Neutrophil (primary cell): Measurements from ENCODE around the gene LINC00305.

Experiments used
- H3K27ac ChIP-seq: fragments of 200-600 bp; sonication (generic); 2 replicates; pipeline ENCODE4 v1.5.1; 2016; ENCODE audit warnings: mild to moderate bottlenecking, moderate library complexity
- H3K27me3 ChIP-seq: fragments of 200-600 bp; sonication (generic); 2 replicates; pipeline ENCODE4 v1.6.0; 2016; ENCODE audit warnings: mild to moderate bottlenecking
- H3K36me3 ChIP-seq: fragments of 200-600 bp; sonication (generic); 2 replicates; pipeline ENCODE4 v1.5.1; 2017
- H3K4me1 ChIP-seq, 2 experiments: fragments of 200-600 bp in 1 of 2; sonication (generic) in 1 of 2; 1 replicate in 1 of 2; 2 replicates in 1 of 2; pipeline versions ENCODE4 v1.5.1 to v1.6.1; 2013 to 2016; ENCODE audit warnings: low read depth in 1 of 2, low read length in 1 of 2, mild to moderate bottlenecking in 1 of 2, moderate library complexity in 1 of 2; ENCODE audit not compliant: control insufficient read depth in 1 of 2, insufficient read depth in 1 of 2
- H3K4me3 ChIP-seq, 2 experiments: fragments of 200-600 bp in 1 of 2; sonication (generic) in 1 of 2; 1 replicate in 1 of 2; 2 replicates in 1 of 2; pipeline ENCODE4 v1.5.1; 2013 to 2016; ENCODE audit warnings: low read depth in 1 of 2, low read length in 1 of 2, mild to moderate bottlenecking in 1 of 2, moderate library complexity in 1 of 2
- H3K9me3 ChIP-seq: fragments of 200-600 bp; sonication (generic); 2 replicates; pipeline ENCODE4 v1.5.1; 2016
- TF ChIP-seq, protein P1 (sequence below): fragments of 200-600 bp; sonication (generic); IDR thresholded peaks from 2 replicates; pipeline ENCODE4 v1.5.1; 2016; ENCODE audit warnings: antibody characterized with exemption

Gene LINC00305

DNA sequence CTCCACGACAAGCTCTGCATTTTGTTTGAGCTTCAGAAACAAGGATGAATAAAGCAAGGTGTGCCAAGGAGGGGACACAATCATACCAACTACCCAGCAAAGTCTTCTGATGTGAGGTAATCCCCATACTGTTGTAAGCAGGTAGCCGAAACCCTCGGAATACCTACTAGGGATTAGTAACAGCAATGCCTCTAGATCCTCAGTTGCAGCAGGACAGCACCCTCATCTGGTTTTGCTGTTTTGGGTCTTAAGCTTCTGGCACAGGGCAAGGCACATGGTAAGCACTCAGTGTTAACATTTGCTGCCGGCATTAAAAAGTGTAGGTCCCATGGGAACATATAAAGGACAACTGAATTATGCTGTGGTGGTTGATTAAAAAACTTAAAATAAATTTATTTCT lies 16.0 kb upstream of the LINC00305 start:
- no peaks in the 10 kb centered on the region for H3K9me3 ChIP-seq
- no peaks in the 10 kb centered on the region for H3K27me3 ChIP-seq
- H3K4me1 ChIP-seq, result no peaks in the 10 kb centered on the region
- no peaks in the 10 kb centered on the region for H3K36me3 ChIP-seq
- TF ChIP-seq, protein P1, sequence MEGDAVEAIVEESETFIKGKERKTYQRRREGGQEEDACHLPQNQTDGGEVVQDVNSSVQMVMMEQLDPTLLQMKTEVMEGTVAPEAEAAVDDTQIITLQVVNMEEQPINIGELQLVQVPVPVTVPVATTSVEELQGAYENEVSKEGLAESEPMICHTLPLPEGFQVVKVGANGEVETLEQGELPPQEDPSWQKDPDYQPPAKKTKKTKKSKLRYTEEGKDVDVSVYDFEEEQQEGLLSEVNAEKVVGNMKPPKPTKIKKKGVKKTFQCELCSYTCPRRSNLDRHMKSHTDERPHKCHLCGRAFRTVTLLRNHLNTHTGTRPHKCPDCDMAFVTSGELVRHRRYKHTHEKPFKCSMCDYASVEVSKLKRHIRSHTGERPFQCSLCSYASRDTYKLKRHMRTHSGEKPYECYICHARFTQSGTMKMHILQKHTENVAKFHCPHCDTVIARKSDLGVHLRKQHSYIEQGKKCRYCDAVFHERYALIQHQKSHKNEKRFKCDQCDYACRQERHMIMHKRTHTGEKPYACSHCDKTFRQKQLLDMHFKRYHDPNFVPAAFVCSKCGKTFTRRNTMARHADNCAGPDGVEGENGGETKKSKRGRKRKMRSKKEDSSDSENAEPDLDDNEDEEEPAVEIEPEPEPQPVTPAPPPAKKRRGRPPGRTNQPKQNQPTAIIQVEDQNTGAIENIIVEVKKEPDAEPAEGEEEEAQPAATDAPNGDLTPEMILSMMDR, result no peak
- no peak overlapping the region for H3K27ac ChIP-seq
- H3K4me3 ChIP-seq, result no peak overlapping the region

DNA sequence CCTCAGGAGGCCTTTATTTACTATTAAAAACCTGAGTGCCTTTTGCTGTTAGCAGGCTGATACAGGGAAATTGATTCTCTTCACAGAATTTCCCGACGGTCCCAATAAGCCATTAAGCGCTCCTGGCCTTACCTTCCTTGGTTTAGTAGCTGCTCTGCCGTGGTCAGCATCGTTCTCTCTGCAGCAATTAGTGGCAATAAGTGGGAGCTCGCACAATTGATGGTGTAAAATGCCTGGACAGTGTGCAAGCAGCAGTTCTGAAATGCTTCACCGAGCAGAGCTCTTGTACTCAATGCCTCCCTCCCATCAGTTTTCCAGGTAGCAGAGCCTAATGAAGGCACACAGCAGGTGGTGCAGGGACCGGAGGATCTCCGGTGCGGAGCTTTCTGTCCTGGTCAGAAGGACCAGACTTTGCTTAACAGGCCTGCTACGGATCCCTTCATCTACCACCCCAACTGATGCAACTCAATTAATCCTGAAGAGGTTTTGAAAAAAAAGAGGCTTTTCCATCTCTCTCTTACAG lies 1.1 kb upstream of the LINC00305 start:
- Histone ChIP-seq H3K27ac (no peak overlapping the region), H3K27me3 (no peaks in the 10 kb centered on the region), H3K4me1 (no peaks in the 10 kb centered on the region), H3K4me3 (no peak overlapping the region), H3K9me3 (no peaks in the 10 kb centered on the region), H3K36me3 (no peaks in the 10 kb centered on the region)
- TF ChIP-seq, protein P1, result no peak

DNA sequence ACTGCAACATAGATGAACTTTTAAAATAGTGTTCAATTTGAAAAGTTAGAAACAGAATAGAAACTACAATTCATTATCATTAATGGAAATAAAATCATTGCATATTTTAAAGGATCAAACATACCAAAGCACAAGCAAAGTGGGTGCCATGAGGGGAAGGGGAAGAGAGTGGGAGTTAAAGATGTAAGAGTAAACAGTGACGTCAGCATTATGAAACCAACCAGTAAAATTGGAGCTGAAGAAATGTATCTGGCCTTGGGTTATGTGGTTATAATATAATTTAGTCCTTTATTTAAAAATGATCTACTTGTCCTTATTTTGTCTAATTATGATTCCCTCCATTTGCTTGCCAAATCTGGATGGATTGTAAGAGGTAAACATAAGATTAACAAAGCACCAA lies 6.0 kb downstream of the LINC00305 start:
- Histone ChIP-seq H3K4me3 (no peak overlapping the region), H3K27ac (no peak overlapping the region), H3K9me3 (no peaks in the 10 kb centered on the region), H3K36me3 (no peaks in the 10 kb centered on the region), H3K4me1 (no peaks in the 10 kb centered on the region), H3K27me3 (no peaks in the 10 kb centered on the region)
- TF ChIP-seq, protein P1, result no peak

DNA sequence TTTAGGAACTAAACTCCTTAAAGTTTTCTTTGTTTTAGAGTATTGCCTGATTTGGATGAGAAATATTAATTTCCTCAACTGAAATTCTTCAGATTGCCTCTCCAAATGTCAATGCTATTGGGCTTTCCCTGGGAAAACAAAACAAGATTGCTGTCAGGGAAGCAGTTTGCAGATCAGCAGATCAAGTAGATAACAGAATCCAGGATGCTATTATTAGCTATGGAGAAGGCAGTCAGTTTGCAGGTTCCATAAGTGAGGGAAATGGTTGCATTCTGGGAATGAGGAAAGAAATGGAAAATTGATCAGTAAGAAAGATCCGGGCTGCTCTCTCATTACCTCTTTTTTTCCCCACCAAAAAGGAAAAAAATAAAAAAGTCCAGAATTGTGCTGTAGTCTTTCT lies 11.0 kb downstream of the LINC00305 start:
- H3K4me1 ChIP-seq, result no peaks in the 10 kb centered on the region
- no peaks in the 10 kb centered on the region for H3K9me3 ChIP-seq
- H3K27ac ChIP-seq, result no peak overlapping the region
- no peak overlapping the region for H3K4me3 ChIP-seq
- H3K27me3 ChIP-seq, result no peaks in the 10 kb centered on the region
- H3K36me3 ChIP-seq, result no peaks in the 10 kb centered on the region
- TF ChIP-seq, protein P1, result no peak

DNA sequence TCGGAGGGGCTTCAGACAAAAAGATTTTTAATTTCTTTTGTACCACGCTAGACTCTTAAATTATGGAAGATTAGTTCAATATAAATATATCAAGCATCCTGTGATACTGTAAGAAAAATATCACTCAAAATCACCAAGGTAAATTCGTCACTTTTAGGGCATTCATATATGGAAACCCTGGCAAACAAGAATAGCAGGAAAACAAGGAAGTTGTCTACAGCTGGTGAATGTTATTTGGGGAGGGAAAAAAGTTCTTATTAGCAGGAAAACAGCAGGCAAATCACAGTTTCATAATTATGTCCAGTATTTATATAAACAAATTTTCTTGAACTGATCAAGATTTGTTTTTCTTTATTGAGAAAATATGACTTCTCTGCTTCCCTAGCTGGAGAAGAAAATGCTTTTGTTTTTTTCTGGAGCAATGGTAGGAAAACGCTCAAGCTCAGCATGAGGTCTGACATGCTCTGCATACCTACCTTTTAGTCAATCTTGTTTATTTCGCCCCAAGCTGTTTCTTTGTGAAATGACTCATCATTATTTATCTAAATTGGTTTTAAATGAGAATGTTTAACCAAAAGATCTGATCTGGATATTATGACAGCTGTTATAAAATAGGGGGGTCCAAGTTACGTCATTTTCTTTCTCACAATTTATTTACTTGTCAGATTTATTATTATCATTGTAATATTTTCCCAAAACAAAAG lies 14.7 kb downstream of the LINC00305 start:
- H3K27me3 ChIP-seq, result no peaks in the 10 kb centered on the region
- H3K9me3 ChIP-seq, result no peaks in the 10 kb centered on the region
- H3K36me3 ChIP-seq, result no peaks in the 10 kb centered on the region
- no peak overlapping the region for H3K4me3 ChIP-seq
- no peak overlapping the region for H3K27ac ChIP-seq
- no peaks in the 10 kb centered on the region for H3K4me1 ChIP-seq
- TF ChIP-seq, protein P1, result no peak
